Gastrocnemius medialis (tissue), 4 donors: Measurements from ENCODE around the gene RELL1.

Source experiments
- POLR2A ChIP-seq, 2 donors: fragments of 450-650 bp; IDR thresholded peaks; one replicate each; pipeline ENCODE4 v1.6.1; 2017; ENCODE audit warnings: antibody characterized with exemption in 2 of 2, mild to moderate bottlenecking in 2 of 2, moderate library complexity in 2 of 2
- TF ChIP-seq, protein P1 (sequence below), 5 experiments: fragments of 450-650 bp in 3 of 5; fragments of 200-600 bp in 2 of 5; sonication (generic) in 2 of 5; IDR thresholded peaks in 4 of 5; conservative IDR thresholded peaks in 1 of 5; 1 replicate in 4 of 5; 2 replicates in 1 of 5; pipeline ENCODE4 v1.5.1; 2016 to 2019; ENCODE audit warnings: antibody characterized with exemption in 5 of 5, mild to moderate bottlenecking in 3 of 5, moderate library complexity in 3 of 5

DNA sequence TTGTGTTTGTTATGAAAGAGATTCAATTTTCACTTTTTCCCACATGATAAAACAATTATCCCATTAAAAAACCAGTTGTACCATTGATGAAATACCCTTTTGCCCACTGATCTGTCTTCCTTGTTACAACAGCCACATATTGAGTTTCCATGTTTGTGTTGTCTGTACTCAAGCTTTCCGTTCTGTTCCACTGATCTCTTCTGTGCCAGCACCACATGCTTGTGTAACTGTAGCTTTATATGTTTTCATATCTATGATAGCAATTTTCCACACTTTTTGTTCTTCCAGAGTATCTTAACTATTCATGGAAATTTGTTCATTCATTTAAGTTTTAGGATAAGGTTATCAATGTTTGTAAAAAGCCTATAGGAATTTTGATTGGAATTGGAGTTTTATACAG lies 24.3 kb upstream of the RELL1 start:
- TF ChIP-seq, protein P1, sequence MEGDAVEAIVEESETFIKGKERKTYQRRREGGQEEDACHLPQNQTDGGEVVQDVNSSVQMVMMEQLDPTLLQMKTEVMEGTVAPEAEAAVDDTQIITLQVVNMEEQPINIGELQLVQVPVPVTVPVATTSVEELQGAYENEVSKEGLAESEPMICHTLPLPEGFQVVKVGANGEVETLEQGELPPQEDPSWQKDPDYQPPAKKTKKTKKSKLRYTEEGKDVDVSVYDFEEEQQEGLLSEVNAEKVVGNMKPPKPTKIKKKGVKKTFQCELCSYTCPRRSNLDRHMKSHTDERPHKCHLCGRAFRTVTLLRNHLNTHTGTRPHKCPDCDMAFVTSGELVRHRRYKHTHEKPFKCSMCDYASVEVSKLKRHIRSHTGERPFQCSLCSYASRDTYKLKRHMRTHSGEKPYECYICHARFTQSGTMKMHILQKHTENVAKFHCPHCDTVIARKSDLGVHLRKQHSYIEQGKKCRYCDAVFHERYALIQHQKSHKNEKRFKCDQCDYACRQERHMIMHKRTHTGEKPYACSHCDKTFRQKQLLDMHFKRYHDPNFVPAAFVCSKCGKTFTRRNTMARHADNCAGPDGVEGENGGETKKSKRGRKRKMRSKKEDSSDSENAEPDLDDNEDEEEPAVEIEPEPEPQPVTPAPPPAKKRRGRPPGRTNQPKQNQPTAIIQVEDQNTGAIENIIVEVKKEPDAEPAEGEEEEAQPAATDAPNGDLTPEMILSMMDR (IDR thresholded peaks at IDR 0.05 in 4 of 5, conservative IDR thresholded peaks at IDR 0.05 in 1 of 5): no peak
- TF ChIP-seq POLR2A (IDR thresholded peaks at IDR 0.05): no peak
